ENCODE results near the gene SRSF3. TPM values are rescaled to one million over a fixed set of nuclear protein-coding genes. Genes with fewer than 3 reads are reported as not detected.

SRSF3 gene
- polyA plus RNA-seq, 1 experiment, result 423 TPM

GRCh38 chr6:36627801-36628246 lies 33.7 kb downstream of the SRSF3 start:
- H3K27ac ChIP-seq (ENCODE audit: low read depth, low read length), result no peak overlapping the region
- POLR2A ChIA-PET, result interaction anchor here (0.6 to 2.3 kb wide), 15 partner anchors 9 to 164 kb away, joined by 3 to 37 read pairs (median 5); partner anchors contain the start of gene CDKN1A
- no peaks in the 10 kb centered on the region for H3K9me3 ChIP-seq (ENCODE audit: control insufficient read depth, insufficient read depth, low read length)
- no peak overlapping the region for H3K4me3 ChIP-seq (ENCODE audit: low read depth, low read length)
- TF ChIP-seq CTCF (IDR thresholded peaks at IDR 0.05; ENCODE audit: low read depth, low read length), result no peak
- peak; percentile 76 for DNase-seq (ENCODE audit: low read depth, low spot score)
- no peaks in the 10 kb centered on the region for H3K27me3 ChIP-seq (ENCODE audit: control insufficient read depth, insufficient read depth, low read length)
- CTCF ChIA-PET, result interaction anchor here (0.6 to 1.5 kb wide), 6 partner anchors 12 to 137 kb away, joined by 3 to 7 read pairs (median 4); no protein-coding TSS in a partner anchor

- H3K4me3 ChIP-seq (ENCODE audit: low read depth, low read length), result no peak overlapping the region
- no peak overlapping the region for H3K27ac ChIP-seq (ENCODE audit: low read depth, low read length)
- DNase-seq (ENCODE audit: low read depth, low spot score), result no peak
- H3K27me3 ChIP-seq (ENCODE audit: control insufficient read depth, insufficient read depth, low read length), result no peaks in the 10 kb centered on the region
- CTCF ChIA-PET, result interaction anchor here (0.8 kb wide), 1 partner anchor 129 kb away, joined by 3 read pairs; no protein-coding TSS in a partner anchor
- TF ChIP-seq CTCF (IDR thresholded peaks at IDR 0.05; ENCODE audit: low read depth, low read length), result no peak
- POLR2A ChIA-PET, result no interaction called here
- H3K9me3 ChIP-seq (ENCODE audit: control insufficient read depth, insufficient read depth, low read length), result no peaks in the 10 kb centered on the region
These were observed 35.6 kb downstream of the SRSF3 start for GRCh38 chr6:36629784-36630183.

GRCh38 chr6:36631326-36632011 lies 37.3 kb downstream of the SRSF3 start:
- H3K4me3 ChIP-seq (ENCODE audit: low read depth, low read length), result no peak overlapping the region
- DNase-seq (ENCODE audit: low read depth, low spot score), result no peak
- H3K27me3 ChIP-seq (ENCODE audit: control insufficient read depth, insufficient read depth, low read length), result no peaks in the 10 kb centered on the region
- ChIA-PET CTCF (interaction anchor here (1.1 kb wide), 1 partner anchor 128 kb away, joined by 3 read pairs; no protein-coding TSS in a partner anchor), POLR2A (interaction anchor here (0.5 to 1.4 kb wide), 3 partner anchors 28 to 47 kb away, joined by 3 to 4 read pairs (median 3); partner anchors contain the start of gene CDKN1A)
- no peak for TF ChIP-seq CTCF (IDR thresholded peaks at IDR 0.05; ENCODE audit: low read depth, low read length)
- H3K27ac ChIP-seq (ENCODE audit: low read depth, low read length), result no peak overlapping the region
- H3K9me3 ChIP-seq (ENCODE audit: control insufficient read depth, insufficient read depth, low read length), result no peaks in the 10 kb centered on the region

GRCh38 chr6:36633370-36633769 lies 39.2 kb downstream of the SRSF3 start:
- CTCF ChIA-PET, result interaction anchor here (0.6 to 3.6 kb wide), 3 partner anchors 9 to 48 kb away, joined by 4 to 13 read pairs (median 10); no protein-coding TSS in a partner anchor
- Histone ChIP-seq H3K9me3 (ENCODE audit: control insufficient read depth, insufficient read depth, low read length) (no peaks in the 10 kb centered on the region), H3K27me3 (ENCODE audit: control insufficient read depth, insufficient read depth, low read length) (no peaks in the 10 kb centered on the region), H3K4me3 (ENCODE audit: low read depth, low read length) (no peak overlapping the region), H3K27ac (ENCODE audit: low read depth, low read length) (no peak overlapping the region)
- no peak for DNase-seq (ENCODE audit: low read depth, low spot score)
- no peak for TF ChIP-seq CTCF (IDR thresholded peaks at IDR 0.05; ENCODE audit: low read depth, low read length)
- POLR2A ChIA-PET, result interaction anchor here (0.7 to 1.7 kb wide), 3 partner anchors 10 to 57 kb away, joined by 6 to 17 read pairs (median 7); partner anchors contain the start of gene CDKN1A

- Histone ChIP-seq H3K27me3 (ENCODE audit: control insufficient read depth, insufficient read depth, low read length) (no peaks in the 10 kb centered on the region), H3K9me3 (ENCODE audit: control insufficient read depth, insufficient read depth, low read length) (no peaks in the 10 kb centered on the region), H3K27ac (ENCODE audit: low read depth, low read length) (peak overlapping the region; percentile 47), H3K4me3 (ENCODE audit: low read depth, low read length) (no peak overlapping the region)
- ChIA-PET POLR2A (interaction anchor here (0.6 to 1.7 kb wide), 3 partner anchors 8 to 45 kb away, joined by 3 to 17 read pairs (median 7); partner anchors contain the start of gene CDKN1A), CTCF (interaction anchor here (0.9 to 3.6 kb wide), 2 partner anchors 11 to 47 kb away, joined by 10 to 13 read pairs; no protein-coding TSS in a partner anchor)
- TF ChIP-seq CTCF (IDR thresholded peaks at IDR 0.05; ENCODE audit: low read depth, low read length), result no peak
- peak; percentile 60 for DNase-seq (ENCODE audit: low read depth, low spot score)
These were observed 39.8 kb downstream of the SRSF3 start for GRCh38 chr6:36633915-36634314.

Measured in AG04450 (cell line).